PC-3 (cell line): Measurements from ENCODE around the gene PCBP3.

Source experiments
- EZH2phosphoT487 ChIP-seq: fragments of 300-600 bp; sonication (generic); IDR thresholded peaks from 2 replicates; pipeline ENCODE4 v1.6.1; 2018; ENCODE audit warnings: mild to moderate bottlenecking, antibody characterized with exemption, low read length, borderline replicate concordance
- TF ChIP-seq, protein P1 (sequence below): fragments of 300-600 bp; sonication (generic); conservative IDR thresholded peaks from 2 replicates; pipeline ENCODE4 v1.5.1; 2017; ENCODE audit warnings: antibody characterized with exemption, low read depth, mild to moderate bottlenecking, low read length

DNA sequence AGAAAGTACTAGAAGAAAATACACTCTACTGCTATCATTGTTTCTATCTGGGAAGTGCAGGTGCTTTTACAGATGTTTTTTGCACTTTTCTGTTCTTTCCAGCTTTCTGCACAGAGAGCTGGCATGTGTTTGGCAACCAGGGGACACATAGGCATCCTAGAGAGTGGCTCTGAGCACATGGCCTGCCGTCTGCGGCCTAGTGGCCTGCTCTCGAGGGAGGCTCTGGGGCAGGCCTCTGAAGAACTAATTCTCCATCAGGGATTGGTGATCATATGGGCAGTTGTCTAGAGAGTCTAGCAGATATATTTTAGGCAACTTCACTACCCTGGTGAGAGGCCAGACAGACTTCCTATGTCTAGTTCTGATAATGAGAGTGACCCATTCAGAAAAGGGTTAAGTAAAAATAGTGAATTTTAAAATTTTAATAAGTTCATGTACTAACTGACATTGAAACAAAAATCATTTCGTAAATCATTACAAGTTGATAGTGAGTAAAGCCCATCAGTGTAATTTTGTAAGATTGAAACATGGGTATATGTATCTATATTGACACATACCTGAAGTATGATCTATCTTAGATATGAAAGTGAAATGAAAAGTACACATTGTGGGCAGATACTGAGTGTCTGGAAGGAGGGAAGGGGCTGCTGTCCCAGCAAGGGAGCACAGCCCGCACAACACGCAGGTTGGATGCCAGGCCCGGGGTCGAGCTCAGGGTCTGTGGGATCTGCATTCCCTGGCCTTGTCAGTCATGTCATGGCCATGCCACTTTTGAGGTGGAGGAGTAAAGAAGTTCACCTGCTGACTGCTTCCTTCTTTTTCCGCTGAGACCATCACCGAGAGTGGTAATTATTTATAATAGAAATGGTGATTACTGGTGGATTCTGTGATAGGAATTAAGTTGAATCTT lies 79.8 kb downstream of the PCBP3 start:
- TF ChIP-seq, protein P1, sequence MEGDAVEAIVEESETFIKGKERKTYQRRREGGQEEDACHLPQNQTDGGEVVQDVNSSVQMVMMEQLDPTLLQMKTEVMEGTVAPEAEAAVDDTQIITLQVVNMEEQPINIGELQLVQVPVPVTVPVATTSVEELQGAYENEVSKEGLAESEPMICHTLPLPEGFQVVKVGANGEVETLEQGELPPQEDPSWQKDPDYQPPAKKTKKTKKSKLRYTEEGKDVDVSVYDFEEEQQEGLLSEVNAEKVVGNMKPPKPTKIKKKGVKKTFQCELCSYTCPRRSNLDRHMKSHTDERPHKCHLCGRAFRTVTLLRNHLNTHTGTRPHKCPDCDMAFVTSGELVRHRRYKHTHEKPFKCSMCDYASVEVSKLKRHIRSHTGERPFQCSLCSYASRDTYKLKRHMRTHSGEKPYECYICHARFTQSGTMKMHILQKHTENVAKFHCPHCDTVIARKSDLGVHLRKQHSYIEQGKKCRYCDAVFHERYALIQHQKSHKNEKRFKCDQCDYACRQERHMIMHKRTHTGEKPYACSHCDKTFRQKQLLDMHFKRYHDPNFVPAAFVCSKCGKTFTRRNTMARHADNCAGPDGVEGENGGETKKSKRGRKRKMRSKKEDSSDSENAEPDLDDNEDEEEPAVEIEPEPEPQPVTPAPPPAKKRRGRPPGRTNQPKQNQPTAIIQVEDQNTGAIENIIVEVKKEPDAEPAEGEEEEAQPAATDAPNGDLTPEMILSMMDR = no peak
- TF ChIP-seq EZH2phosphoT487 = no peak
